Mononuclear cell (primary cell): ENCODE data around the gene SPON1. TPM values are rescaled to one million over a fixed set of nuclear protein-coding genes. Genes with fewer than 3 reads are reported as not detected.
"Not testable (repeated sequence)": the region's sequence is repeated elsewhere in the genome, so short reads cannot be mapped to it uniquely, and the experiment has no call there.

Source experiments
- H3K27me3 ChIP-seq: 2 replicates; pipeline ENCODE4 v1.6.0; 2011; ENCODE audit warnings: low read length, control low read depth; ENCODE audit not compliant: insufficient read depth
- H3K4me1 ChIP-seq: 2 replicates; pipeline ENCODE4 v1.5.1; 2011; ENCODE audit warnings: mild to moderate bottlenecking, low read length, control low read depth; ENCODE audit not compliant: insufficient read depth
- H3K4me3 ChIP-seq: 2 replicates; pipeline ENCODE4 v1.5.1; 2011; ENCODE audit warnings: mild to moderate bottlenecking, low read length, moderate library complexity
- H3K9me3 ChIP-seq: 2 replicates; pipeline ENCODE4 v1.5.1; 2011; ENCODE audit warnings: low read depth, mild to moderate bottlenecking, control low read depth, low read length
- total RNA-seq: library from RNA; depleted of rRNA; stranded (reverse); fragments of >200 nt; gene quantifications from one replicate; pipeline ENCODE4 v1.2.3, GENCODE V29; 2012

SPON1 gene
- total RNA-seq, 1 donor: 0.94 TPM

GRCh38 chr11:14259878-14260277 lies 297.4 kb downstream of the SPON1 start:
- H3K4me1 ChIP-seq: no peaks in the 10 kb centered on the region
- no peak overlapping the region for H3K4me3 ChIP-seq
- no peaks in the 10 kb centered on the region for H3K27me3 ChIP-seq
- no peaks in the 10 kb centered on the region for H3K9me3 ChIP-seq

- no peak overlapping the region for H3K4me3 ChIP-seq
- H3K9me3 ChIP-seq: no peaks in the 10 kb centered on the region
- H3K27me3 ChIP-seq: no peaks in the 10 kb centered on the region
- H3K4me1 ChIP-seq: no peaks in the 10 kb centered on the region
Measured at GRCh38 chr11:14261066-14261465, 298.5 kb downstream of the SPON1 start.

- Histone ChIP-seq H3K27me3 (no peaks in the 10 kb centered on the region), H3K4me3 (no peak overlapping the region), H3K9me3 (no peaks in the 10 kb centered on the region), H3K4me1 (no peaks in the 10 kb centered on the region)
Measured at GRCh38 chr11:14262271-14262846, 299.8 kb downstream of the SPON1 start.

GRCh38 chr11:14264966-14265365 lies 302.4 kb downstream of the SPON1 start:
- Histone ChIP-seq H3K9me3 (no peaks in the 10 kb centered on the region), H3K27me3 (no peaks in the 10 kb centered on the region), H3K4me1 (peaks cover 5% of the 10 kb centered on the region), H3K4me3 (no peak overlapping the region)

GRCh38 chr11:14266622-14267021 lies 304.1 kb downstream of the SPON1 start:
- Histone ChIP-seq H3K4me1 (peaks cover 20% of the 10 kb centered on the region), H3K9me3 (no peaks in the 10 kb centered on the region), H3K4me3 (no peak overlapping the region), H3K27me3 (no peaks in the 10 kb centered on the region)

GRCh38 chr11:14267861-14268635 lies 305.5 kb downstream of the SPON1 start:
- Histone ChIP-seq H3K4me3 (no peak overlapping the region), H3K9me3 (no peaks in the 10 kb centered on the region), H3K4me1 (peaks cover 27% of the 10 kb centered on the region), H3K27me3 (no peaks in the 10 kb centered on the region)

- peaks cover 27% of the 10 kb centered on the region for H3K4me1 ChIP-seq
- no peaks in the 10 kb centered on the region for H3K9me3 ChIP-seq
- H3K27me3 ChIP-seq: no peaks in the 10 kb centered on the region
- H3K4me3 ChIP-seq: no peak overlapping the region
Measured at GRCh38 chr11:14269692-14270573, 307.4 kb downstream of the SPON1 start.

GRCh38 chr11:14270690-14271542 lies 308.4 kb downstream of the SPON1 start:
- Histone ChIP-seq H3K4me1 (peaks cover 27% of the 10 kb centered on the region), H3K4me3 (no peak overlapping the region), H3K9me3 (no peaks in the 10 kb centered on the region), H3K27me3 (no peaks in the 10 kb centered on the region)

- Histone ChIP-seq H3K9me3 (no peaks in the 10 kb centered on the region), H3K27me3 (no peaks in the 10 kb centered on the region), H3K4me1 (peaks cover 27% of the 10 kb centered on the region), H3K4me3 (no peak overlapping the region)
Measured at GRCh38 chr11:14273895-14274294, 311.4 kb downstream of the SPON1 start.

GRCh38 chr11:14275076-14275475 lies 312.6 kb downstream of the SPON1 start:
- Histone ChIP-seq H3K9me3 (no peaks in the 10 kb centered on the region), H3K4me1 (peaks cover 21% of the 10 kb centered on the region), H3K4me3 (no peak overlapping the region), H3K27me3 (no peaks in the 10 kb centered on the region)

- not testable (repeated sequence) for H3K27me3 ChIP-seq, H3K4me3 ChIP-seq, H3K4me1 ChIP-seq, H3K9me3 ChIP-seq
Measured at GRCh38 chr11:14278869-14279268, 316.3 kb downstream of the SPON1 start.

- H3K9me3 ChIP-seq: no peaks in the 10 kb centered on the region
- H3K4me3 ChIP-seq: no peak overlapping the region
- H3K4me1 ChIP-seq: peaks cover 4% of the 10 kb centered on the region
- H3K27me3 ChIP-seq: no peaks in the 10 kb centered on the region
Measured at GRCh38 chr11:14288189-14288935, 325.8 kb downstream of the SPON1 start.

- no peaks in the 10 kb centered on the region for H3K9me3 ChIP-seq
- H3K4me3 ChIP-seq: no peak overlapping the region
- H3K27me3 ChIP-seq: no peaks in the 10 kb centered on the region
- peaks cover 4% of the 10 kb centered on the region for H3K4me1 ChIP-seq
Measured at GRCh38 chr11:14290422-14290821, 327.9 kb downstream of the SPON1 start.

GRCh38 chr11:14299921-14300320 lies 337.4 kb downstream of the SPON1 start:
- no peaks in the 10 kb centered on the region for H3K9me3 ChIP-seq
- H3K4me1 ChIP-seq: peaks cover 31% of the 10 kb centered on the region
- no peaks in the 10 kb centered on the region for H3K27me3 ChIP-seq

More at GRCh38 chr11:14299921-14300320, 337.4 kb downstream of the SPON1 start:
- no peak overlapping the region for H3K4me3 ChIP-seq
